Parathyroid adenoma (tissue), 2 donors: ENCODE results near the gene SBF1.

Source experiments
- H2AFZ ChIP-seq: fragments of 300-600 bp; sonication (generic); one replicate; pipeline ENCODE4 v1.7.0; 2017; ENCODE audit warnings: antibody characterized with exemption, mild to moderate bottlenecking
- H3K27ac ChIP-seq: fragments of 300-600 bp; sonication (generic); one replicate; pipeline ENCODE4 v1.7.0; 2017
- H3K27me3 ChIP-seq: fragments of 300-600 bp; sonication (generic); one replicate; pipeline ENCODE4 v1.7.0; 2017; ENCODE audit warnings: low read length; ENCODE audit not compliant: control insufficient read depth, insufficient read depth
- H3K36me3 ChIP-seq: fragments of 300-600 bp; sonication (generic); one replicate; pipeline ENCODE4 v1.7.0; 2017; ENCODE audit warnings: low read length; ENCODE audit not compliant: control insufficient read depth, insufficient read depth
- H3K4me1 ChIP-seq: fragments of 300-600 bp; sonication (generic); one replicate; pipeline ENCODE4 v1.7.0; 2017; ENCODE audit warnings: control low read depth
- H3K4me2 ChIP-seq: fragments of 300-600 bp; sonication (generic); one replicate; pipeline ENCODE4 v1.7.0; 2017; ENCODE audit warnings: low read length
- H3K4me3 ChIP-seq: fragments of 300-600 bp; sonication (generic); one replicate; pipeline ENCODE4 v1.7.0; 2017; ENCODE audit warnings: low read depth, low read length
- H3K79me2 ChIP-seq: fragments of 300-600 bp; sonication (generic); one replicate; pipeline ENCODE4 v1.7.0; 2017; ENCODE audit warnings: control low read depth
- H3K9ac ChIP-seq: fragments of 300-600 bp; sonication (generic); one replicate; pipeline ENCODE4 v1.7.0; 2017; ENCODE audit warnings: mild to moderate bottlenecking
- H3K9me3 ChIP-seq: fragments of 300-600 bp; sonication (generic); one replicate; pipeline ENCODE4 v1.7.0; 2017; ENCODE audit warnings: low read length; ENCODE audit not compliant: control insufficient read depth
- TF ChIP-seq, protein P1 (sequence below): fragments of 300-600 bp; sonication (generic); IDR thresholded peaks from one replicate; pipeline ENCODE4 v1.7.0; 2017; ENCODE audit warnings: antibody characterized with exemption, mild to moderate bottlenecking
- donor health status: primary hyperparathyroidism.

Gene SBF1

DNA sequence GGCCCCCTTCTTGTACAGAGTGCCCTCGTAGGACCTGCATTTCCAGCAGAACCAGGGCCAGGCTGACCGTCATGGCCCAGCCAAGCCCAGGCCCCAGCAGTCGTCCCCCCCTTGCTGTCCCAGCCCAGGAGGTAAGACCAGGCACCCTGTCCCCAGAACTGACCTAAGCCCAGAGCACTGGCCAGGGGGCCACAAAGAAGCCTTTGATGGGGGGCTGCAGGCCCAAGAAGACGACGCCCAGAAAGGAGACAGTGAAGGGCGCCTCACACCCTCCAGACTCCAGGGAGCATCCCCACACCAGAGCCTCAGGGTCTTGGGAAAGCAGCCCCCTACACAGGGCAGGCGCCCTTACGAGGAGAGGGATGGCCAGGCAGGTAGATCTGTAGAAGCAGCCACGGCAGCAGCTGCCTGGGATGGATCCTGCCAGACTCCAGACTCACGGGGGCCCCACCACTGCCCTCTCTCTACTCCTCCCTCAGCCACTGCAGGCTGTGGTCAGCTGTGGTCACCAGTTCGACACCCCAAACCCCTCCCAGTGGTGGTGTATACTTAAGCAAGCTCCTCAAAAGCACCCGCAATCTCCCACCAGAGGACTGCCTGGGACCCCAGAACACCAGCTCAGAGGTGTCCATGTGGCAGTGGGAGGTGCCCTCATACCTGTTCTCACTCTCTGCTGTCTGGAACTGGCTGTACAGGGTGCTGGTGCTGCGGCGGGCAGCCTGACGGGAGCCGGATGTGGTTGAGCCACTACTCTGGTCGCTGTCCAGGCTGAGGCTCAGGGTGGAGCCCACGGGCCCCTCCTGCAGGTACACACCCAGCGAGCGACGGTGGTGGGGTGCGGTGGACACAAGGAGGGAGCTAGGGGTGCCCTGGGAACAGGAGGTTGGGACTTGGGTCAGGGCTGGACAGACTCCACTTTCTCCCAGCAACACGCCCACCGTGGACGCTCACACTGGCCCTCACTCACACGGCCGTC, 27.0 kb downstream of the SBF1 start:
- no peaks in the 10 kb centered on the region for H3K4me1 ChIP-seq
- no peaks in the 10 kb centered on the region for H3K36me3 ChIP-seq
- no peak overlapping the region for H3K9ac ChIP-seq
- H3K4me3 ChIP-seq, result no peak overlapping the region
- no peak overlapping the region for H2AFZ ChIP-seq
- no peaks in the 10 kb centered on the region for H3K79me2 ChIP-seq
- H3K27ac ChIP-seq, result no peak overlapping the region
- no peak overlapping the region for H3K4me2 ChIP-seq
- TF ChIP-seq, protein P1, sequence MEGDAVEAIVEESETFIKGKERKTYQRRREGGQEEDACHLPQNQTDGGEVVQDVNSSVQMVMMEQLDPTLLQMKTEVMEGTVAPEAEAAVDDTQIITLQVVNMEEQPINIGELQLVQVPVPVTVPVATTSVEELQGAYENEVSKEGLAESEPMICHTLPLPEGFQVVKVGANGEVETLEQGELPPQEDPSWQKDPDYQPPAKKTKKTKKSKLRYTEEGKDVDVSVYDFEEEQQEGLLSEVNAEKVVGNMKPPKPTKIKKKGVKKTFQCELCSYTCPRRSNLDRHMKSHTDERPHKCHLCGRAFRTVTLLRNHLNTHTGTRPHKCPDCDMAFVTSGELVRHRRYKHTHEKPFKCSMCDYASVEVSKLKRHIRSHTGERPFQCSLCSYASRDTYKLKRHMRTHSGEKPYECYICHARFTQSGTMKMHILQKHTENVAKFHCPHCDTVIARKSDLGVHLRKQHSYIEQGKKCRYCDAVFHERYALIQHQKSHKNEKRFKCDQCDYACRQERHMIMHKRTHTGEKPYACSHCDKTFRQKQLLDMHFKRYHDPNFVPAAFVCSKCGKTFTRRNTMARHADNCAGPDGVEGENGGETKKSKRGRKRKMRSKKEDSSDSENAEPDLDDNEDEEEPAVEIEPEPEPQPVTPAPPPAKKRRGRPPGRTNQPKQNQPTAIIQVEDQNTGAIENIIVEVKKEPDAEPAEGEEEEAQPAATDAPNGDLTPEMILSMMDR, result no peak
- H3K9me3 ChIP-seq, result no peaks in the 10 kb centered on the region
- no peaks in the 10 kb centered on the region for H3K27me3 ChIP-seq

GRCh38 chr22:50446708-50447575, 27.9 kb downstream of the SBF1 start:
- TF ChIP-seq, protein P1, result no peak
- H3K4me1 ChIP-seq, result no peaks in the 10 kb centered on the region
- no peak overlapping the region for H3K27ac ChIP-seq
- no peak overlapping the region for H3K4me2 ChIP-seq
- no peak overlapping the region for H2AFZ ChIP-seq
- H3K27me3 ChIP-seq, result no peaks in the 10 kb centered on the region
- H3K4me3 ChIP-seq, result no peak overlapping the region
- no peak overlapping the region for H3K9ac ChIP-seq
- no peaks in the 10 kb centered on the region for H3K9me3 ChIP-seq
- no peaks in the 10 kb centered on the region for H3K36me3 ChIP-seq
- H3K79me2 ChIP-seq, result no peaks in the 10 kb centered on the region

DNA sequence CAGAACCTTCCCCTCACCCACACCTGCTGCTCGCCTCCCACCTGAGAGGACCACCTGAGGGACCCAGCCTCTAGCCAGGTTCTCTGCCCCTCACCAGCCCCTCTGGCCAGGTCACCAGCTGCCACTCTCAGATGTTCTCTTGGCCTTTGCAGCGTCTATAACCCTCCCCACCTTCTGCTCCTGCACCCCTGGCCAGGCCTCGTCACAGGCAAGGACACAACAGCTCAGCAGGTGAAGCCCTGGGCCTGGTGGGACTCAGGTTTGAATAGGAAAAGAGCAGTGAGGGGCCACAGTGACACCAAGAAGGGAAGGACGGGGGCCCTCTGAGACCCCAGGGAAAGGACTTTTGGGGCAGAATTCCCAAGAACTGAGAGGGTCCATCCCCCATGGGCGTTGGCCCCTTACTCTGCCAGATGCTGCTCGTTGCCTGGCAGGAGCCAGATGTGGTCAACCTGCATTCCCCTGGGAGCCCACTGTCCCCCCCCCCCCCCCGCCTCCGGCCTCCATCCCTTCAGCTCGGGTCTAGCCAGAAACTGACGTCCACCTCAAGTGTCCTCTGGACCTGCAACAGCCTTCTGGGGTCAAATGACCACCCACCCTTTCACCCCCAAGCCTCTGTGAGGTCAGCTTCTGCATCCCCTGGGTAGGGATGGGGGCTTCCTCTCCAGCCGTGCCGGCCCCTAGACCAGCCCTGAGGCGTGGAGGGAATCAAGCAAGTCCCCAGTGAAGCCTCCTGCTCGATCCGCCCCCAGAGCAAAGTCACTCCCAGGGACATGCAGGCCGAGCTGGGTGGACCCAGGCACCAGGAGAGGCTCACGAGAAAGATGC, 28.7 kb downstream of the SBF1 start:
- no peaks in the 10 kb centered on the region for H3K79me2 ChIP-seq
- H3K9ac ChIP-seq, result no peak overlapping the region
- no peaks in the 10 kb centered on the region for H3K9me3 ChIP-seq
- H3K4me1 ChIP-seq, result no peaks in the 10 kb centered on the region
- H2AFZ ChIP-seq, result no peak overlapping the region
- H3K27me3 ChIP-seq, result no peaks in the 10 kb centered on the region
- H3K4me2 ChIP-seq, result no peak overlapping the region
- no peak overlapping the region for H3K4me3 ChIP-seq
- H3K36me3 ChIP-seq, result no peaks in the 10 kb centered on the region
- TF ChIP-seq, protein P1, result no peak
- H3K27ac ChIP-seq, result no peak overlapping the region

DNA sequence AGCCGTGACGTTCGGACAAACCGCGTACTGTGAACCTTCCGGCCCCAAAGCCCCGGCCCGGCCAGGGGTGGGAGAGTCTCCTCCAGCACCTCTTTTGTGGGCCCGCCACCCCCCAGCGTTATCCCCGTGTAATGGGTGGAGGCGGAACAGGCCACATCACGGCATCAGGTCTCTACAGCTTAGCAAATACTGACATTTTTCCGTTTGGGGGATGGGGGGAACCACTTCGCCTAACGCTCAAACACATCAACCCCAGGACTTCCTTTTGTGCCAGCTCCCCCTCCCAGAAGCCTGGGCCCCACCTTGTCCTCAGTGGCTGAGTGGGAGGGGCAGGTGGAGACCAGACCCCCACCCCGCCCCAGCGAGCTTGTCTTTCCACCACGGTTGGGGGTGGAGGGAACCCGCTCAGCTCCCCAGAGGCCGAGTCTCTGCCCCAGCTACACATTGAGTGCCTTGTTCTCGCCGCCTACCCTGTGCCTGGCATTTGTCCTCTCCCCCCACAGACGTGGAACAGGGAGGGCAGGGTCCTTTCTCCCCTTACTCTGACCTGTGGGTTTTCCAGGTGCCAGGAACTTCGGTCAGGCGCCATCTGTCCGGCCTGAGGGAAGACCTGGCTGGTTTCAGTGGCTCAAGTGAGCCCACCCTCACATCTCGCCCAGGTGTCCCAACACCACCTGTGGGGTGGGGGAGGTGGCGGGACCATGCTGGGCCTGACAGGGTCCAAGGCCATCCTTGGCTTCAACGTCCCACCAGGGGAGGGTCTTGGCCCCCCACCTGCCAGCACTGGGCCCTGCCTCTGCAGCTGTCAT, 29.6 kb downstream of the SBF1 start:
- Histone ChIP-seq H3K27ac (no peak overlapping the region), H3K4me1 (no peaks in the 10 kb centered on the region), H3K4me2 (no peak overlapping the region), H2AFZ (no peak overlapping the region), H3K4me3 (no peak overlapping the region), H3K27me3 (no peaks in the 10 kb centered on the region), H3K9me3 (no peaks in the 10 kb centered on the region), H3K79me2 (no peaks in the 10 kb centered on the region), H3K9ac (no peak overlapping the region), H3K36me3 (no peaks in the 10 kb centered on the region)
- TF ChIP-seq, protein P1, result no peak
